Activated T-helper 17 cell treated with anti-CD3 and anti-CD28 coated beads, Interleukin-2, amount 50 U/mL, for 72 hours (primary cell): ENCODE data around the gene BBS10. TPM values are rescaled to one million over a fixed set of nuclear protein-coding genes. Genes with fewer than 3 reads are reported as not detected.

Experiments used
- ATAC-seq: fragments of 150-1000 bp; cut with Tn5 transposase; replicated peaks from 2 replicates; pipeline ENCODE4 v1.10.0; 2021; ENCODE audit warnings: mild to moderate bottlenecking, moderate library complexity
- H3K27ac Mint-ChIP-seq: one replicate; pipeline ENCODE4 v1.8.0; 2022; ENCODE audit warnings: mixed read lengths
- H3K27me3 Mint-ChIP-seq: one replicate; pipeline ENCODE4 v1.8.0; 2022; ENCODE audit warnings: mixed read lengths
- H3K36me3 Mint-ChIP-seq: one replicate; pipeline ENCODE4 v1.8.0; 2022; ENCODE audit warnings: low read depth, mild to moderate bottlenecking, mixed read lengths
- H3K4me1 Mint-ChIP-seq: one replicate; pipeline ENCODE4 v1.8.0; 2022; ENCODE audit warnings: mixed read lengths
- H3K4me3 Mint-ChIP-seq: one replicate; pipeline ENCODE4 v1.8.0; 2022; ENCODE audit warnings: mild to moderate bottlenecking, mixed read lengths
- H3K9me3 Mint-ChIP-seq: one replicate; pipeline ENCODE4 v1.8.0; 2022; ENCODE audit warnings: mixed read lengths
- total RNA-seq, 2 donors: library from RNA; stranded (reverse); gene quantifications; one replicate each; pipeline ENCODE4 v1.2.3, GENCODE V29; 2022

Gene BBS10
- total RNA-seq, 2 donors from 2014 or later: 2.8 to 3.8 TPM

DNA sequence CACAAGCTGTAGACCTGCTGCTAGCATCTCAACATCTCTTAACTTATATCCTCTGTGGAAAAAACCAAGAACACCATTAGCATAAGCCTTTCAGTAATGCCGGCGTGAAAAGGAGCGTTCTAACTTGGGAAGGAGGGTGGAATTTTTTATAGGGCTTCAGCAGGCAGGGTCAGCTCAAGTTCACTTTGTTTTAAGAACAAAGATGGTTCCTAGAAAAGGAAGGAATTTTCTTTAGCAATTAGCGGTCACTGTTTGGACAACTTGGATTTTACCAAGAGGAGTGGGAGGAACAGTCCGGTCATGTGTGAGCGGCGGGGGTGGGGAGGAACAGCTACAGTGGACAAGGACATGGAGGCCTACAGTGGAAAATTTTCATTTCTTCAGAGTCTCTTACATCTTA is 35.9 kb downstream of the BBS10 start:
- no peak overlapping the region for H3K27ac Mint-ChIP-seq
- H3K36me3 Mint-ChIP-seq: no peaks in the 10 kb centered on the region
- no peak overlapping the region for H3K4me3 Mint-ChIP-seq
- ATAC-seq: no peak
- H3K27me3 Mint-ChIP-seq: peaks cover 15% of the 10 kb centered on the region
- no peaks in the 10 kb centered on the region for H3K9me3 Mint-ChIP-seq
- no peaks in the 10 kb centered on the region for H3K4me1 Mint-ChIP-seq

DNA sequence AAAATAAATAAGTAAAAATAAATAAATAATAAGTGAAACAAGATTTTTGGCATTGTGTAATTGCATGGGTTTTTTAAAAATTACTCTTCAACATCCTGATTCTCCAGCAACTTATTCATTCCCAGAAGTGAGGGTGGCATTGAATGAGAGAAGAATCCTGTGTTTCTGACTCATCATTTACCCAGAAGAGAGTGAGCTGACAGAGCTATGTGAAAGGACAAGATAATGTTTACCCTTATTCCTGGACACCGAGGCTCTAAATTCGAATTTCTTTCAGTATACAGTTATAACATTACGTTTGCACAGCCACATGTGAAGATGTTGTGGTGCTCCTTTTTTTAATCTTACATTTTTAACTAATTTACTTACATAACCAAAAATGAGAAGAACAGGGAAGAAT is 36.4 kb downstream of the BBS10 start:
- ATAC-seq: no peak
- peaks cover 19% of the 10 kb centered on the region for H3K27me3 Mint-ChIP-seq
- H3K36me3 Mint-ChIP-seq: no peaks in the 10 kb centered on the region
- H3K4me3 Mint-ChIP-seq: no peak overlapping the region
- H3K27ac Mint-ChIP-seq: no peak overlapping the region
- no peaks in the 10 kb centered on the region for H3K4me1 Mint-ChIP-seq
- no peaks in the 10 kb centered on the region for H3K9me3 Mint-ChIP-seq

DNA sequence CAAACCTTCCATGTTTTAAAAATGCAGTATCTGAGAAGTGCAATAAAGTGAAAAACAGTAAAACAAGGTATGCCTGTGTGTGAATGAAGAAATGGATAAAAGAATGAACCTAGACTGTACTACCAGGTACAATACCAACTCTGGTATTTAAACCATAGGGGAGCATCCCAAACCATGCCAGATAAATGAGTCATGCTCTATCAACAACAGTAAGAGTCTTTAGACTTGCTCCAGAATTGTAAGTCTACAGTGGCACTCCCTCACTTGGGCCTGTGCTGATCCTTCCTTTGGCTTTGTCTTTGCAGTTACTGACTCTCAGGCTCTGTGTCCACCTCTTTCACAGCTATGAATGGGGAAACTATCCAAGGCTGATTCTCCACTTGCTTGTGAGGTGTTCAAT is 38.1 kb downstream of the BBS10 start:
- H3K4me1 Mint-ChIP-seq: no peaks in the 10 kb centered on the region
- no peak overlapping the region for H3K27ac Mint-ChIP-seq
- H3K4me3 Mint-ChIP-seq: no peak overlapping the region
- H3K9me3 Mint-ChIP-seq: no peaks in the 10 kb centered on the region
- H3K27me3 Mint-ChIP-seq: peaks cover 20% of the 10 kb centered on the region
- H3K36me3 Mint-ChIP-seq: no peaks in the 10 kb centered on the region
- no peak for ATAC-seq

DNA sequence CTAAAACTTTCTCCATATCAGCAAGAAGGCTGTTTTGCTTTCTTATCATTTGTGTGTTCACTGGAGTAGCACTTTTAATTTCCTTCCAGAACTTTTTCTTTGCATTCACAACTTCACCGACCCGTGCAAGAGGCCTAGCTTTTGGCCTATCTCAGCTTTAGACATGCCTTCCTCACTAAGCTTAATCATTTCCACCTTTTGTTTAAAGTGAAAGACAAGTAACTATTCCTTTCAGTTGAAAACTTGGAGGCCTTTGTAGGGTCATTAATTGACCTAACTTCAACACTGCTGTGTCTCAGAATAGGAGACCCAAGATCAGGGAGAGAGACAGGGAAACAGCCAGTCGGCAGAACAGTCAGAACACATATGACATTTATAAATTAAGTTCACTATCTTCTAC is 39.3 kb downstream of the BBS10 start:
- no peaks in the 10 kb centered on the region for H3K36me3 Mint-ChIP-seq
- H3K4me3 Mint-ChIP-seq: no peak overlapping the region
- no peak for ATAC-seq
- H3K9me3 Mint-ChIP-seq: no peaks in the 10 kb centered on the region
- H3K27me3 Mint-ChIP-seq: peaks cover 20% of the 10 kb centered on the region
- H3K4me1 Mint-ChIP-seq: no peaks in the 10 kb centered on the region
- H3K27ac Mint-ChIP-seq: no peak overlapping the region

DNA sequence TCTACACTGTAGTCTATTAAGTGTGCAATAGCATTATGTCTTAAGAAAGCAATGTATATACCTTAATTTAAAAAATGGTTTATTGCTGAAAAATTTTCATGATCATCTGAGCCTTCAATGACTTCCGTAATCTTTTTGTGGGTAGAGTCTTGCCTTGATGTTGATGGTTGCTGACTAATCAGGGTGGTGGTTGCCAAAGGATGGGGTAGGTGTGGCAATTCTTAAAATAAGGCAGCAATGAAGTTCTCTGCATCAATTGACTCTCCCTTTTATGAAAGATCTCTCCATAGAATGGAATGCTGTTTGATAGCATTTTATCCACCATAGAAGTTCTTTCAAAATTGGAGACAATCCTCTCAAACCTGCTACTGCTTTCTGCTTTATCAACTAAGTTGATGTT is 41.1 kb downstream of the BBS10 start:
- no peak for ATAC-seq
- H3K27ac Mint-ChIP-seq: no peak overlapping the region
- H3K4me1 Mint-ChIP-seq: no peaks in the 10 kb centered on the region
- peaks cover 24% of the 10 kb centered on the region for H3K27me3 Mint-ChIP-seq
- H3K4me3 Mint-ChIP-seq: no peak overlapping the region
- H3K36me3 Mint-ChIP-seq: no peaks in the 10 kb centered on the region
- no peaks in the 10 kb centered on the region for H3K9me3 Mint-ChIP-seq

DNA sequence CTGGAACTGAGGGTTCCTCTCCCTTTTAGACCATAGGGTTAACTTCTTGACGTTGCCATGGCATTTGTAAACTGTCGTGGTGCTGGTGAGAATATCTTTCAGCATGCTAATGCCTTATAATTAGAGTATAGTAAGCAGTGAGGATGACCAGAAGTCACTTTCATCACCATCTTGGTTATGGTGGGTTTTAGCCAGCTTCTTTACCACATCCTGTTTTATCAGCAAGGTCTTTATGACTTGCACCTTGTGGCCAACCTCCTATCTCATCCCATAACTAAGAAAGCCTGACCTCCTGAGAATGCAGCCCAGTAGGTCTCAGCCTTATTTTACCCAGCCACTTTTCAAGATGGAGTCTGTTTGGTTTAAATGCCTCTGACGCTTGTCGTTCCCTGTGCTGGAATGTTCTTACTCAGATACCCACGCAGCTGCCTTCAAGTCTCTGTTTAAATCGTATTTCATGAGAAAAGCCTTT is 44.2 kb downstream of the BBS10 start:
- ATAC-seq: peak; percentile 38

DNA sequence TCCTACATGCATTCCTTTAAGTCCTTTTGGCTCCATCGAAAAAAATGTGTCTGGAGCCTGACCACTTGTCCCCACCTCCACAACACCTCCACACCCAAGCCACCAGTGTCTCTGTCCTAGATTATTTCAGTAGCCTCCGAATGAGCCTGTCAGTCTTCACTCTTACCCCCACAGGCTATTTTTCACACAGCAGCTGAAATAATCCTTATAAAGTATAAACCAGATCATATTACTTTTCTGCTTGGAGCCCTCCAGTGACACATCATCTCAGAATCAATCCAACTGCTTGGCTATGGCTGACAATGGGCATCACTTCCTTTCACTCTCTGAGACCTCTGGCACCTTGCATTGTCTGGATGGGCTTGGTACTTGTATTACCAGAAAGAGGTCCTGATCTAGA is 44.9 kb downstream of the BBS10 start:
- Mint-ChIP-seq H3K27ac (no peak overlapping the region), H3K4me3 (no peak overlapping the region), H3K36me3 (no peaks in the 10 kb centered on the region), H3K27me3 (peaks cover 17% of the 10 kb centered on the region), H3K9me3 (no peaks in the 10 kb centered on the region), H3K4me1 (no peaks in the 10 kb centered on the region)
- ATAC-seq: no peak

More for the DNA sequence above, 44.2 kb downstream of the BBS10 start:
- no peaks in the 10 kb centered on the region for H3K9me3 Mint-ChIP-seq
- peaks cover 17% of the 10 kb centered on the region for H3K27me3 Mint-ChIP-seq
- no peak overlapping the region for H3K4me3 Mint-ChIP-seq
- H3K36me3 Mint-ChIP-seq: no peaks in the 10 kb centered on the region
- H3K4me1 Mint-ChIP-seq: no peaks in the 10 kb centered on the region
- H3K27ac Mint-ChIP-seq: no peak overlapping the region

DNA sequence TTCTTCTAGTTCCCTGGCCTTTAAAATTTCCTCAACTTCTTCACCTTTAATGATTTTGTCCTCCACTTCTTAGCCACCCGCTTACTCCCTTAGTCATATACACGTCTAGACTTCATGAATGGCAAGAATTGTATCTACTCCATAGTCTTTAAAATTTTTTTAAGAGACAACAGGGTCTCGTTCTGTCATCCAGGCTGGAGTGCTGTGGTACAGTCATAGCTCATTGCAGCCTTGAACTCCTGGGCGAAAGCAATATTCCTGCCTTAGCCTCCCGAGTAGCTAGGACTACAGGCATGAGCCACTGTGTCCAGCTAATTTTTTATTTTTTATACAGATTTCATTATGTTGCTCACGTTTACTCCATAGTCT is 47.9 kb downstream of the BBS10 start:
- no peak overlapping the region for H3K27ac Mint-ChIP-seq
- H3K4me1 Mint-ChIP-seq: no peaks in the 10 kb centered on the region
- peaks cover 4% of the 10 kb centered on the region for H3K27me3 Mint-ChIP-seq
- H3K9me3 Mint-ChIP-seq: no peaks in the 10 kb centered on the region
- H3K4me3 Mint-ChIP-seq: no peak overlapping the region
- no peak for ATAC-seq
- H3K36me3 Mint-ChIP-seq: no peaks in the 10 kb centered on the region

DNA sequence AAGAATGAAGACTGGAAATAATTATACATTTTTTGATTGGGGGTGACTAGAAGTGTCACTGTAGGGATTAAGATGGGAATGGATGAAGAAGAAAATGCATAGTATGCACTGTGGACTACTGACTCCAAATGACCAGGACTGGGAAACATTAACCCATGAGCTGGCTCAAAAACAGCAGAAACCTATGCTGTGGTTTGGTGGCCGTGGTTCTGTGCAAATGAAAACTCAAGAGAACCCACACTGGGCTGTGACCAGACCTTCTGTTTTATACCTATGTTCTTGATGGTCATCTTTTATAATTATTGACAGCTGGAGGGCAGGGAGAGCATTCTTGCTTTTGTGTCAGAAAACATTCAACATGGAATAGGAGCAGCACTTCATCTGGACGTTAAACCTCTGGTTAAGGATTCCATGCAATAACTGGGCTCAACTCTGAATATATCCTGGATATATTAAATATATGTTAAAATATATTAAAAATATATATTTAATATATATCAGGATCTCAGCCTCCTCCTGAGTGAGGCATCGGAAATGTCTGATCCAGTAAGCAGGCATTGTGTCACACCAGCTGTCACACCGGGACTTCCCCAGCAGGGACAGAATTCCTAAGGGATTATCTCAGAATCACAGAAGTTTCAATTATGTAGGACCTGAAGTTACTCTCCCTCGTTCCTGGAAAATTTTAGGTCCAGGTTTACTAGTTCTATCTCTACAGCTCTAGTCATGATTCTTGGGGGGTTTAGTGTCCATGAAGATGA is 48.5 kb downstream of the BBS10 start:
- no peak for ATAC-seq
- Mint-ChIP-seq H3K36me3 (no peaks in the 10 kb centered on the region), H3K27ac (no peak overlapping the region), H3K27me3 (peaks cover 4% of the 10 kb centered on the region), H3K9me3 (no peaks in the 10 kb centered on the region), H3K4me3 (no peak overlapping the region), H3K4me1 (no peaks in the 10 kb centered on the region)

Other genes with a start within 250 kb of the BBS10 start
- gene OSBPL8, start 211.4 kb upstream of the BBS10 start, total RNA-seq: 10 to 100 TPM; 40.5 to 68.2 TPM